Measurements from ENCODE around the gene KRT17.
"Not testable (repeated sequence)": the region's sequence is repeated elsewhere in the genome, so short reads cannot be mapped to it uniquely, and the experiment has no call there.

KRT17 gene

GRCh38 chr17:41612376-41613160 lies 11.8 kb downstream of the KRT17 start, which contains the start of gene KRT16:
Gene KRT16 (minus strand): TSS chr17:41612767. CDS start chr17:41612688, 79 bp downstream.
- not testable (repeated sequence) for TF ChIP-seq CTCF (IDR thresholded peaks at IDR 0.05)

- no peak for TF ChIP-seq CTCF (IDR thresholded peaks at IDR 0.05)
Observed at GRCh38 chr17:41610965-41611640, 13.3 kb downstream of the KRT17 start.

GRCh38 chr17:41602524-41602923 lies 21.9 kb downstream of the KRT17 start:
- TF ChIP-seq CTCF (IDR thresholded peaks at IDR 0.05): no peak

- no peak for TF ChIP-seq CTCF (IDR thresholded peaks at IDR 0.05)
Observed at GRCh38 chr17:41600318-41600717, 24.1 kb downstream of the KRT17 start.

DNA sequence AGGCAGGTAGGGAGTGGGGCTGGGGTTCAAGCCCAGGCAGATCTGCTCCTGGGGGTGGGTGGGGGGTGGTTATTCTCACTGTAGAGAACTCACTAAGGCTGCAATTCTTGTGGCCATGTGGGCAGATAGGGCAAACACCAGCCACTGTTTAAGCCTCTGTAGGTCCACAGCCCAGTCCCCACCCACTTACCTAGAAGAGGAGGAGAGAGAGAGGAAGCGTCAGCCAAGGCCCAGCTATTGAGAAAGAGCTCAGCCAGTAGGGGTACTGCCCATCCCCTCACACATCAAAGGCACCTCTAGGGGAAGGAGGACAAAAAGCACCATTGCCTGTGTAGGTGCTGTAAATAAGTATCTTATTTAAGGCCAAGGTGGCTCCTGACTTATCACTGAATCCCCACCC lies 24.7 kb downstream of the KRT17 start:
- TF ChIP-seq CTCF (IDR thresholded peaks at IDR 0.05): no peak

GRCh38 chr17:41595585-41595984 lies 28.8 kb downstream of the KRT17 start:
- no peak for TF ChIP-seq CTCF (IDR thresholded peaks at IDR 0.05)

DNA sequence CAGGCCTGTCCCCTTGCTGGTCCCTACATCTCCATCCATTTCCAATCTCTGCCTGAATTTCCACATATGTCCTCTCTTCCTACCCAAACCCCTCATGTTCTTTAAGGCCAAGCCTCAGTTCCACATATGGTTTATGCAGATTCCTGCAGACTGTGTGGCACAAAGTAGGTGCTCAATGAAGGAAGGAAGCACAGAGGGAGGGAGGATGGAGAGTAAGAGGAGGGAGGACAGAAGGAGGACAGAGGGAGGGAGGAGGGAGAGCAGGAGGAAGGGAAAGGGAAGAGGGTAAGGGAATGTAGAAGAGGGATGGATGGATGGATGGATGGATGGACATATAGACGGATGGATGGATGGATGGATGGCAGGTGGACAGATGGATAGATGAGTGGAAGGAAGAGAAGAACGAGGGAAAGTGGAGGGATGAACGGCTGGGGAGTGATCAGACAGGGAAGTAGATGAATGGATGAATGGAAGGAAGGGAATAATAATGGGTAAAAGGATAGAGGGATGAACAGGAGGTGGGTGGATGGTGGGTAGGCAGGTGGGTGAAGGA lies 29.9 kb downstream of the KRT17 start:
- no peak for TF ChIP-seq CTCF (IDR thresholded peaks at IDR 0.05)
